Esophagus muscularis mucosa (tissue), 4 donors: ENCODE data around the gene FCHO2. TPM values are rescaled to one million over a fixed set of nuclear protein-coding genes. Genes with fewer than 3 reads are reported as not detected.

Experiments
- DNase-seq: peaks from one replicate; pipeline ENCODE4 v3.0.0-alpha.2; 2017; ENCODE audit errors: extremely low spot score
- H3K27ac ChIP-seq, 4 donors: fragments of 200-600 bp; sonication (generic); replicated peaks in 1 of 4; 1 replicate in 3 of 4; 2 replicates in 1 of 4; pipeline ENCODE4 v1.5.1; 2016 to 2019; ENCODE audit warnings: mild to moderate bottlenecking in 1 of 4
- H3K27me3 ChIP-seq, 4 donors: fragments of 200-600 bp; sonication (generic); one replicate each; pipeline versions ENCODE4 v1.5.1 to v1.6.0; 2016 to 2019
- H3K36me3 ChIP-seq, 4 donors: fragments of 200-600 bp; sonication (generic); one replicate each; pipeline ENCODE4 v1.5.1; 2016 to 2019
- H3K4me1 ChIP-seq, 4 donors: fragments of 200-600 bp; sonication (generic); one replicate each; pipeline ENCODE4 v1.5.1; 2016 to 2019
- H3K4me3 ChIP-seq, 4 donors: fragments of 200-600 bp; sonication (generic); 1 replicate in 2 of 4; 2 replicates in 2 of 4; pipeline ENCODE4 v1.5.1; 2016 to 2019; ENCODE audit warnings: mild to moderate bottlenecking in 4 of 4, moderate library complexity in 1 of 4
- H3K9me3 ChIP-seq, 4 donors: fragments of 200-600 bp; sonication (generic); 1 replicate in 3 of 4; 2 replicates in 1 of 4; pipeline ENCODE4 v1.5.1; 2016 to 2019
- CTCF ChIP-seq, 3 experiments: fragments of 200-600 bp in 2 of 3; fragments of 450-650 bp in 1 of 3; sonication (generic) in 2 of 3; IDR thresholded peaks; one replicate each; pipeline ENCODE4 v1.5.1; 2017 to 2019; ENCODE audit warnings: antibody characterized with exemption in 3 of 3, mild to moderate bottlenecking in 2 of 3, moderate library complexity in 1 of 3
- EP300 ChIP-seq: sonication (generic); formaldehyde crosslinking; IDR thresholded peaks from one replicate; pipeline ENCODE4 v1.6.1; 2017; ENCODE audit warnings: antibody characterized with exemption
- POLR2A ChIP-seq: fragments of 450-650 bp; IDR thresholded peaks from one replicate; pipeline ENCODE4 v1.6.1; 2017; ENCODE audit warnings: antibody characterized with exemption, moderate library complexity, mild to moderate bottlenecking, low read depth
- POLR2AphosphoS5 ChIP-seq, 2 donors: sonication (generic); formaldehyde crosslinking; IDR thresholded peaks; one replicate each; pipeline ENCODE4 v1.6.1; 2017; ENCODE audit warnings: antibody characterized with exemption in 2 of 2
- WGBS: methylation state at CpG from one replicate; pipeline ENCODE4 v1.1.5; 2018; 5-methylcytosine and 5-hydroxymethylcytosine counted together
- intact Hi-C: fragments of 100-400 bp; cut with DNase I; formaldehyde crosslinking; loops from one replicate; pipeline ENCODE4 v1.15.1; 2023
- total RNA-seq, 4 donors: library from RNA; depleted of rRNA; stranded (reverse); fragments of >200 nt; gene quantifications; one replicate each; pipeline versions ENCODE4 v1.1.0 to v1.2.1, GENCODE V29; 2016

The FCHO2 gene
- total RNA-seq, 4 donors from 2014 or later, result 19.7 to 26.6 (median 23.1) TPM

- 83% methylated on average over 4 of the region's 4 CpGs for WGBS
- TF ChIP-seq POLR2AphosphoS5 (IDR thresholded peaks at IDR 0.05) (no peak), CTCF (IDR thresholded peaks at IDR 0.05) (no peak), EP300 (no peak)
- peaks cover 0 to 21% (median 8%) of the 10 kb centered on the region in 4 donors for H3K4me1 ChIP-seq
- H3K9me3 ChIP-seq, result no peaks in the 10 kb centered on the region
- H3K4me3 ChIP-seq, result no peak overlapping the region
- no peaks in the 10 kb centered on the region for H3K36me3 ChIP-seq
- intact Hi-C loops, result no loop called here
- peaks cover 0 to 7% (median 0%) of the 10 kb centered on the region in 4 donors for H3K27me3 ChIP-seq
- no peak for DNase-seq
- no peak overlapping the region for H3K27ac ChIP-seq
These were observed 18.9 kb upstream of the FCHO2 start for GRCh38 chr5:72936893-72937292.

DNA sequence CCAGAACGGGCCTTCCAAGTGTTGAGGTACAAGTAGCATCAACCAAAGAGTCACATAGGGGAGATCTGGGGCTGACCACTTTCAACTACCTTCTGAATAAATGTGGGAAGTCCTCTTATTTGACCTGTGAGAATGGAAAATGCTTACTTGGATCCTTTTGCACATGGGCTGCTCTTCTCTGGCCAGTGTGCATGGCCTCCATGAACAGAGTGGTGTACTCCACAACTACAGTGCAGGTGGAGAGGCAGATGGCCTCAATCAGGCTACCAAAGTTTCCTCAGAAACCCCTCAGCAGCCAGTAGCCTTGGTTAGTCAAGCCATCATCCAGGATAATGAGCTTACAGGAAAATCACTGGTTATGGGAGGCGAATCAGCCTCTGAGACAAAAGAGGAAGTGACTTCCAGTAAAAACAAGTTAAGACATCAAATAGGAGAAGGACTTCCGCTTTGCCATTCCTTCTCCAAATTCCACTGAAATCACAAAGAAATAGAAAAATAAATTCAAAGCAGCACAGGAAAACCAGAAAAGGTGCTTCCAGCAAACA lies 18.3 kb upstream of the FCHO2 start:
- H3K27me3 ChIP-seq, result peaks cover 0 to 7% (median 0%) of the 10 kb centered on the region in 4 donors
- H3K9me3 ChIP-seq, result no peaks in the 10 kb centered on the region
- no peak overlapping the region for H3K4me3 ChIP-seq
- H3K4me1 ChIP-seq, result peaks cover 0 to 21% (median 8%) of the 10 kb centered on the region in 4 donors
- TF ChIP-seq POLR2AphosphoS5 (IDR thresholded peaks at IDR 0.05), result no peak
- TF ChIP-seq EP300, result no peak
- no peak for TF ChIP-seq CTCF (IDR thresholded peaks at IDR 0.05)
- no peak for TF ChIP-seq POLR2A
- DNase-seq, result no peak
- intact Hi-C loops, result no loop called here
- H3K27ac ChIP-seq, result peak overlapping the region in 2 of 4 donors; percentile 48 to 50
- H3K36me3 ChIP-seq, result no peaks in the 10 kb centered on the region
- 84% methylated on average over 3 of the region's 3 CpGs for whole genome bisulfite sequencing

DNA sequence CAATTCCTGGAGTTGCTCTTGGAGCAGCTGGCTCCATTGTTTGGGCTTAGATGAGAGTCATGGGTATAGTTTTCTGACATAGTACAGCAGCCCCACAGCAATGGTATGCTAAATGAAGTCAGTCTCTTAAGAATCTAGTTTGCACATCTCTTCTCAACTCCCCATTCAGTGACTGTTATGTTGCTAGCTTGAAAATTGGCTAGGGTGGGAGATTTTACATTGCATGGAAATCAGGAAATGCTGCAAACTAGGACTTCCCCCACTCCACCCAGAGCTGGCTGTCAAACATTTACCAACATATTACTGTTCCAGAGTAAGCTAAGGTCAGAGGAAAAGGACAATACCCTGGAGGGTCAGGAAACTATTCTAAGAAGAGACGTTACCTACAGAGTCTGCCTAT lies 17.6 kb upstream of the FCHO2 start:
- Histone ChIP-seq H3K9me3 (no peaks in the 10 kb centered on the region), H3K4me1 (peaks cover 0 to 21% (median 8%) of the 10 kb centered on the region in 4 donors), H3K27ac (peak overlapping the region in 2 of 4 donors; percentile 17 to 48), H3K4me3 (no peak overlapping the region), H3K36me3 (no peaks in the 10 kb centered on the region), H3K27me3 (peaks cover 0 to 7% (median 0%) of the 10 kb centered on the region in 4 donors)
- 64% methylated on average over 1 of the region's 1 CpG for WGBS
- TF ChIP-seq EP300, result no peak
- no peak for TF ChIP-seq CTCF (IDR thresholded peaks at IDR 0.05)
- TF ChIP-seq POLR2AphosphoS5 (IDR thresholded peaks at IDR 0.05), result no peak
- no peak for TF ChIP-seq POLR2A
- intact Hi-C loops, result no loop called here
- DNase-seq, result no peak

DNA sequence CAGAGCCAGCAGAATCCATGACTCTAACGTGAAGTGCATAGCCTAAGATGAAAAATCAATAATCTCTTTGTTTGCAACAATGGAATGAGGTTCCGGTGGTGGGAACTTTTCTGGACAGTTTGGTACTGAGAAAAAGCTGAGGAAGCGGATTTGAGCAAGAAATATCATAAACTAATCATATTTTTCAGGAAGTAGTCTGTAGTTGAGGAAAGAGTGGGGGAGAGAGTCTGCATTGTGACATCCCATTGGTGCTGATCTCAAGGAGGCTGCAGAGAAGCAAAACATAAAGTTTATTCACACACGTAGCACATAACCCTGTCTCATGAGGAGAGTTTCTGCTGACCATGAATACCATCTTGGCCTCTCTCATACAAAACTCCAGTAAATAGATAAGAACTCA lies 15.8 kb upstream of the FCHO2 start:
- Histone ChIP-seq H3K27ac (no peak overlapping the region), H3K4me1 (peaks cover 0 to 21% (median 8%) of the 10 kb centered on the region in 4 donors), H3K4me3 (no peak overlapping the region), H3K36me3 (no peaks in the 10 kb centered on the region), H3K9me3 (no peaks in the 10 kb centered on the region), H3K27me3 (peaks cover 0 to 5% (median 0%) of the 10 kb centered on the region in 4 donors)
- intact Hi-C loops, result no loop called here
- no peak for DNase-seq
- TF ChIP-seq POLR2AphosphoS5 (IDR thresholded peaks at IDR 0.05) (no peak), CTCF (IDR thresholded peaks at IDR 0.05) (no peak), POLR2A (no peak), EP300 (no peak)
- 54% methylated on average over 4 of the region's 4 CpGs for WGBS

GRCh38 chr5:72943307-72943706 lies 12.5 kb upstream of the FCHO2 start:
- no peak overlapping the region for H3K4me3 ChIP-seq

More at GRCh38 chr5:72943307-72943706, 12.5 kb upstream of the FCHO2 start:
- no peak for DNase-seq
- Histone ChIP-seq H3K36me3 (no peaks in the 10 kb centered on the region), H3K4me1 (peaks cover 0 to 7% (median 0%) of the 10 kb centered on the region in 4 donors), H3K27ac (no peak overlapping the region), H3K27me3 (no peaks in the 10 kb centered on the region), H3K9me3 (no peaks in the 10 kb centered on the region)
- intact Hi-C loops, result no loop called here
- TF ChIP-seq POLR2AphosphoS5 (IDR thresholded peaks at IDR 0.05) (no peak), EP300 (no peak), CTCF (IDR thresholded peaks at IDR 0.05) (no peak)
